SKM-1 treated with dmso at 0.1 percent for 144 hours (cell line): ENCODE results near the gene ARRB1.
A peak's percentile ranks its signal among the peaks of the same experiment; 100 is the strongest.
"Not testable (repeated sequence)": the region's sequence is repeated elsewhere in the genome, so short reads cannot be mapped to it uniquely, and the experiment has no call there.

Experiments used
- DNase-seq: peaks from one replicate; lab custom pipeline; 2025; ENCODE audit not compliant: unreplicated experiment; lab: John Stamatoyannopoulos, UW

ARRB1 gene

GRCh38 chr11:75351541-75351790, at the start of gene ARRB1:
TSS of gene ARRB1 (minus strand) at chr11:75351661. CDS start at chr11:75351607, 54 bp downstream.
- DNase-seq: no peak

- no peak for DNase-seq
These were observed 48.8 kb upstream of the ARRB1 start for GRCh38 chr11:75400146-75400865.

GRCh38 chr11:75399344-75400145, 48.1 kb upstream of the ARRB1 start, which contains the start of gene RPS3:
TSS of gene RPS3 (plus strand) at chr11:75399518. CDS start at chr11:75399548, 30 bp downstream.
- peak; percentile 92 for DNase-seq

GRCh38 chr11:75398906-75399305, 47.4 kb upstream of the ARRB1 start:
- no peak for DNase-seq

- DNase-seq: no peak
These were observed 42.8 kb upstream of the ARRB1 start for GRCh38 chr11:75394085-75394840.

- DNase-seq: no peak
These were observed 38.5 kb upstream of the ARRB1 start for GRCh38 chr11:75389925-75390324.

GRCh38 chr11:75389276-75389605, 37.8 kb upstream of the ARRB1 start:
- no peak for DNase-seq

GRCh38 chr11:75388386-75389275, 37.2 kb upstream of the ARRB1 start:
- peak; percentile 60 for DNase-seq

- DNase-seq: no peak
These were observed 36.4 kb upstream of the ARRB1 start for GRCh38 chr11:75387736-75388294.

- no peak for DNase-seq
These were observed 35.6 kb upstream of the ARRB1 start for GRCh38 chr11:75386942-75387630.

GRCh38 chr11:75384438-75385080, 33.1 kb upstream of the ARRB1 start:
- DNase-seq: peak; percentile 58

- no peak for DNase-seq
These were observed 31.8 kb upstream of the ARRB1 start for GRCh38 chr11:75383246-75383645.

GRCh38 chr11:75380716-75381420, 29.4 kb upstream of the ARRB1 start:
- DNase-seq: peak; percentile 27

GRCh38 chr11:75380245-75380644, 28.8 kb upstream of the ARRB1 start:
- DNase-seq: no peak

- not testable (repeated sequence) for DNase-seq
These were observed 27.3 kb upstream of the ARRB1 start for GRCh38 chr11:75378776-75379175.

- DNase-seq: no peak
These were observed 24.7 kb upstream of the ARRB1 start for GRCh38 chr11:75376175-75376574.

- DNase-seq: no peak
These were observed 24.2 kb upstream of the ARRB1 start for GRCh38 chr11:75375626-75376025.

GRCh38 chr11:75374646-75375045, 23.2 kb upstream of the ARRB1 start:
- no peak for DNase-seq

GRCh38 chr11:75373201-75373600, 21.7 kb upstream of the ARRB1 start:
- no peak for DNase-seq
